ENCODE measurements around the gene PEX14. TPM values are rescaled to one million over a fixed set of nuclear protein-coding genes. Genes with fewer than 3 reads are reported as not detected.
A peak's percentile ranks its signal among the peaks of the same experiment; 100 is the strongest.

The PEX14 gene
- total and polyA plus RNA-seq, 9 of the 15 experiments (the other 6 are each of a cell fraction or from before 2014, with no cell fraction given): 2.6 to 45.7 (median 22.7) TPM

GRCh38 chr1:10510520-10511493 lies 36.1 kb downstream of the PEX14 start (continued):
- TF ChIP-seq TAF1 (IDR thresholded peaks at IDR 0.05; ENCODE audit: control insufficient read depth, extremely low read depth, insufficient read depth, low read length, severe bottlenecking): peak; percentile 39
- TF ChIP-seq ZNF277 (CRISPR knock-in tag; IDR thresholded peaks at IDR 0.05; ENCODE audit: borderline replicate concordance): no peak
- no peak for TF ChIP-seq ZNF695 (CRISPR knock-in tag; IDR thresholded peaks at IDR 0.05)
- no peak for TF ChIP-seq FOXJ2 (tag; IDR thresholded peaks at IDR 0.05)
- TF ChIP-seq, protein P1, sequence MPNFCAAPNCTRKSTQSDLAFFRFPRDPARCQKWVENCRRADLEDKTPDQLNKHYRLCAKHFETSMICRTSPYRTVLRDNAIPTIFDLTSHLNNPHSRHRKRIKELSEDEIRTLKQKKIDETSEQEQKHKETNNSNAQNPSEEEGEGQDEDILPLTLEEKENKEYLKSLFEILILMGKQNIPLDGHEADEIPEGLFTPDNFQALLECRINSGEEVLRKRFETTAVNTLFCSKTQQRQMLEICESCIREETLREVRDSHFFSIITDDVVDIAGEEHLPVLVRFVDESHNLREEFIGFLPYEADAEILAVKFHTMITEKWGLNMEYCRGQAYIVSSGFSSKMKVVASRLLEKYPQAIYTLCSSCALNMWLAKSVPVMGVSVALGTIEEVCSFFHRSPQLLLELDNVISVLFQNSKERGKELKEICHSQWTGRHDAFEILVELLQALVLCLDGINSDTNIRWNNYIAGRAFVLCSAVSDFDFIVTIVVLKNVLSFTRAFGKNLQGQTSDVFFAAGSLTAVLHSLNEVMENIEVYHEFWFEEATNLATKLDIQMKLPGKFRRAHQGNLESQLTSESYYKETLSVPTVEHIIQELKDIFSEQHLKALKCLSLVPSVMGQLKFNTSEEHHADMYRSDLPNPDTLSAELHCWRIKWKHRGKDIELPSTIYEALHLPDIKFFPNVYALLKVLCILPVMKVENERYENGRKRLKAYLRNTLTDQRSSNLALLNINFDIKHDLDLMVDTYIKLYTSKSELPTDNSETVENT (CRISPR knock-in tag; IDR thresholded peaks at IDR 0.05): no peak
- no peak for TF ChIP-seq RBM39 (optimal IDR thresholded peaks at IDR 0.05; ENCODE audit: low read depth, low read length)
- TF ChIP-seq ZBTB40 (IDR thresholded peaks at IDR 0.05): peak; percentile 75
- no peak for TF ChIP-seq ZBTB40 (CRISPR knock-in tag; IDR thresholded peaks at IDR 0.05)
- peak; percentile 82; the same call in 1 of the 2 replicates for TF ChIP-seq HDAC2 (IDR thresholded peaks at IDR 0.05)
- TF ChIP-seq ZBTB8A (IDR thresholded peaks at IDR 0.05; ENCODE audit: partially characterized antibody): no peak
- TF ChIP-seq, protein P2, sequence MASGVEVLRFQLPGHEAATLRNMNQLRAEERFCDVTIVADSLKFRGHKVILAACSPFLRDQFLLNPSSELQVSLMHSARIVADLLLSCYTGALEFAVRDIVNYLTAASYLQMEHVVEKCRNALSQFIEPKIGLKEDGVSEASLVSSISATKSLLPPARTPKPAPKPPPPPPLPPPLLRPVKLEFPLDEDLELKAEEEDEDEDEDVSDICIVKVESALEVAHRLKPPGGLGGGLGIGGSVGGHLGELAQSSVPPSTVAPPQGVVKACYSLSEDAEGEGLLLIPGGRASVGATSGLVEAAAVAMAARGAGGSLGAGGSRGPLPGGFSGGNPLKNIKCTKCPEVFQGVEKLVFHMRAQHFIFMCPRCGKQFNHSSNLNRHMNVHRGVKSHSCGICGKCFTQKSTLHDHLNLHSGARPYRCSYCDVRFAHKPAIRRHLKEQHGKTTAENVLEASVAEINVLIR (CRISPR knock-in tag; IDR thresholded peaks at IDR 0.05): no peak; the same call in 1 of the 2 replicates
